Gastroesophageal sphincter (tissue), 4 donors: ENCODE results near the gene NFATC2IP. TPM values are rescaled to one million over a fixed set of nuclear protein-coding genes. Genes with fewer than 3 reads are reported as not detected.
"Not testable (repeated sequence)": the region's sequence is repeated elsewhere in the genome, so short reads cannot be mapped to it uniquely, and the experiment has no call there.

Source experiments
- ATAC-seq: fragments of 150-250 bp; one replicate; pipeline ENCODE4 v1.9.1; 2016; ENCODE audit warnings: mild to moderate bottlenecking, moderate library complexity
- H3K27ac ChIP-seq, 4 donors: fragments of 200-600 bp; sonication (generic) in 3 of 4; 1 replicate in 3 of 4; 2 replicates in 1 of 4; pipeline ENCODE4 v1.5.1; 2016 to 2019
- H3K27me3 ChIP-seq: fragments of 200-600 bp; sonication (generic); one replicate; pipeline ENCODE4 v1.5.1; 2019
- H3K36me3 ChIP-seq, 2 donors: fragments of 200-600 bp; sonication (generic); one replicate each; pipeline ENCODE4 v1.5.1; 2019; ENCODE audit warnings: control low read depth in 1 of 2
- H3K4me1 ChIP-seq, 3 donors: fragments of 200-600 bp; sonication (generic); 1 replicate in 2 of 3; 2 replicates in 1 of 3; pipeline ENCODE4 v1.5.1; 2016 to 2019; ENCODE audit warnings: control low read depth in 2 of 3
- H3K4me3 ChIP-seq, 2 donors: fragments of 200-600 bp; sonication (generic); one replicate each; pipeline ENCODE4 v1.5.1; 2019; ENCODE audit warnings: mild to moderate bottlenecking in 1 of 2, moderate library complexity in 1 of 2
- H3K9me3 ChIP-seq, 3 donors: fragments of 200-600 bp; sonication (generic); one replicate each; pipeline ENCODE4 v1.5.1; 2017 to 2019; ENCODE audit warnings: control low read depth in 2 of 3
- EP300 ChIP-seq: sonication (generic); formaldehyde crosslinking; IDR thresholded peaks from one replicate; pipeline ENCODE4 v1.6.1; 2017; ENCODE audit warnings: antibody characterized with exemption, mild to moderate bottlenecking
- POLR2A ChIP-seq, 2 donors: fragments of 450-650 bp; IDR thresholded peaks; one replicate each; pipeline ENCODE4 v1.6.1; 2017; ENCODE audit warnings: antibody characterized with exemption in 2 of 2, mild to moderate bottlenecking in 2 of 2, moderate library complexity in 1 of 2
- POLR2AphosphoS5 ChIP-seq: sonication (generic); formaldehyde crosslinking; IDR thresholded peaks from one replicate; pipeline ENCODE4 v1.6.1; 2017; ENCODE audit warnings: antibody characterized with exemption
- WGBS, 2 donors: methylation state at CpG; one replicate each; pipeline ENCODE4 v1.1.5; 2018; ENCODE audit warnings: low coverage in 1 of 2; 5-methylcytosine and 5-hydroxymethylcytosine counted together
- total RNA-seq, 4 donors: library from RNA; depleted of rRNA; stranded (reverse); fragments of >200 nt; gene quantifications; one replicate each; pipeline ENCODE4 v1.1.0, GENCODE V29; 2016
- TF ChIP-seq, protein P1 (sequence below), 4 experiments: fragments of 200-600 bp in 2 of 4; fragments of 450-650 bp in 2 of 4; sonication (generic) in 1 of 4; IDR thresholded peaks; one replicate each; pipeline ENCODE4 v1.5.1; 2017 to 2019; ENCODE audit warnings: antibody characterized with exemption in 4 of 4, mild to moderate bottlenecking in 2 of 4, moderate library complexity in 2 of 4

The NFATC2IP gene
- total RNA-seq, 4 donors from 2014 or later: 13.9 to 28.0 (median 22.8) TPM

DNA sequence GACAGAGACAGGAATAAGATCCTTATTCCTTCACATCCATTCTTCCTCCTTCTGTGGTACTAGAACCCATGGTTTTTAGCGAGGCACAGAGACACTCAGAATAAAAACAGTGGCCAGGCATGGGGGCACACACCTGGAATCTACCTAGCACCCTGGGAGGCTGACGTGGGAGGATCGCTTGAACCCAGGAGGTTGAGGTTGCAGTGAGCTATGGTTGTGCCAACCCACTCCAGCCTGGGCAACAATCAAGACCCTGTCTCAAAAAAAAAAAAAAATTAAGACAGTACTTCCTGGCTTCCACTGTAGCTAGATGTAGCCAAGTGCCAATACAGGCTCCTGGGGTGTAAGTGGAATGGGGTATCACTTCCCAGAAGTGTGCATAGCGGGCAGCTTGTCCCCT, 16.4 kb downstream of the NFATC2IP start:
- Histone ChIP-seq H3K9me3 (no peaks in the 10 kb centered on the region), H3K36me3 (peaks cover 0 to 39% of the 10 kb centered on the region in 2 donors), H3K4me1 (no peaks in the 10 kb centered on the region), H3K27ac (no peak overlapping the region), H3K27me3 (no peaks in the 10 kb centered on the region), H3K4me3 (no peak overlapping the region)
- TF ChIP-seq POLR2A (IDR thresholded peaks at IDR 0.05) (no peak), POLR2AphosphoS5 (no peak), EP300 (no peak)
- TF ChIP-seq, protein P1, sequence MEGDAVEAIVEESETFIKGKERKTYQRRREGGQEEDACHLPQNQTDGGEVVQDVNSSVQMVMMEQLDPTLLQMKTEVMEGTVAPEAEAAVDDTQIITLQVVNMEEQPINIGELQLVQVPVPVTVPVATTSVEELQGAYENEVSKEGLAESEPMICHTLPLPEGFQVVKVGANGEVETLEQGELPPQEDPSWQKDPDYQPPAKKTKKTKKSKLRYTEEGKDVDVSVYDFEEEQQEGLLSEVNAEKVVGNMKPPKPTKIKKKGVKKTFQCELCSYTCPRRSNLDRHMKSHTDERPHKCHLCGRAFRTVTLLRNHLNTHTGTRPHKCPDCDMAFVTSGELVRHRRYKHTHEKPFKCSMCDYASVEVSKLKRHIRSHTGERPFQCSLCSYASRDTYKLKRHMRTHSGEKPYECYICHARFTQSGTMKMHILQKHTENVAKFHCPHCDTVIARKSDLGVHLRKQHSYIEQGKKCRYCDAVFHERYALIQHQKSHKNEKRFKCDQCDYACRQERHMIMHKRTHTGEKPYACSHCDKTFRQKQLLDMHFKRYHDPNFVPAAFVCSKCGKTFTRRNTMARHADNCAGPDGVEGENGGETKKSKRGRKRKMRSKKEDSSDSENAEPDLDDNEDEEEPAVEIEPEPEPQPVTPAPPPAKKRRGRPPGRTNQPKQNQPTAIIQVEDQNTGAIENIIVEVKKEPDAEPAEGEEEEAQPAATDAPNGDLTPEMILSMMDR (IDR thresholded peaks at IDR 0.05): no peak
- WGBS, 2 donors: 86% methylated on average over 1 of the region's 4 CpGs; no CpG with 5 or more reads in 1 of the 2 donors
- no peak for ATAC-seq

GRCh38 chr16:28969696-28970095, 19.0 kb downstream of the NFATC2IP start:
- 92 to 93% methylated on average over 2 of the region's 2 CpGs for WGBS, 2 donors
- Histone ChIP-seq H3K36me3 (peaks cover 0 to 13% of the 10 kb centered on the region in 2 donors), H3K4me1 (peaks cover 0 to 10% (median 4%) of the 10 kb centered on the region in 3 donors)
- ATAC-seq, H3K9me3 ChIP-seq, H3K4me3 ChIP-seq, H3K27me3 ChIP-seq, H3K27ac ChIP-seq: not testable (repeated sequence)

GRCh38 chr16:28974007-28974436, 23.3 kb downstream of the NFATC2IP start:
- Histone ChIP-seq H3K27me3 (no peaks in the 10 kb centered on the region), H3K27ac (peak overlapping the region; percentile 25 to 89 (median 88)), H3K36me3 (peaks cover 0 to 26% of the 10 kb centered on the region in 2 donors), H3K4me3 (peak overlapping the region; percentile 68 to 77), H3K9me3 (no peaks in the 10 kb centered on the region), H3K4me1 (peaks cover 0 to 31% (median 18%) of the 10 kb centered on the region in 3 donors)
- WGBS, 2 donors: 1 to 2% methylated on average over 9 to 14 of the region's 17 CpGs
- TF ChIP-seq, protein P1 (IDR thresholded peaks at IDR 0.05): peak in 3 of 4 experiments; percentile 50 to 69 (median 52)
- no peak for TF ChIP-seq POLR2AphosphoS5
- ATAC-seq: peak; percentile 48

GRCh38 chr16:28974437-28975157, 23.9 kb downstream of the NFATC2IP start, which contains the start of gene SPNS1:
Gene SPNS1 (plus strand): TSS chr16:28974778. CDS start chr16:28975152, 374 bp downstream.
- Histone ChIP-seq H3K4me3 (peak within 1 kb of the TSS; percentile 68 to 77), H3K36me3 (peaks cover 0 to 32% of the 10 kb centered on the region in 2 donors), H3K27me3 (no peaks in the 10 kb centered on the region), H3K4me1 (peaks cover 0 to 31% (median 18%) of the 10 kb centered on the region in 3 donors), H3K27ac (peak within 1 kb of the TSS; percentile 25 to 89 (median 88)), H3K9me3 (no peaks in the 10 kb centered on the region)
- TF ChIP-seq EP300 (no peak), POLR2A (IDR thresholded peaks at IDR 0.05) (peak; percentile 54 to 59), POLR2AphosphoS5 (peak; percentile 92)
- TF ChIP-seq, protein P1 (IDR thresholded peaks at IDR 0.05): no peak
- ATAC-seq: peak; percentile 95
- no CpG with 5 or more reads among the region's 60 CpGs for WGBS, 2 donors

DNA sequence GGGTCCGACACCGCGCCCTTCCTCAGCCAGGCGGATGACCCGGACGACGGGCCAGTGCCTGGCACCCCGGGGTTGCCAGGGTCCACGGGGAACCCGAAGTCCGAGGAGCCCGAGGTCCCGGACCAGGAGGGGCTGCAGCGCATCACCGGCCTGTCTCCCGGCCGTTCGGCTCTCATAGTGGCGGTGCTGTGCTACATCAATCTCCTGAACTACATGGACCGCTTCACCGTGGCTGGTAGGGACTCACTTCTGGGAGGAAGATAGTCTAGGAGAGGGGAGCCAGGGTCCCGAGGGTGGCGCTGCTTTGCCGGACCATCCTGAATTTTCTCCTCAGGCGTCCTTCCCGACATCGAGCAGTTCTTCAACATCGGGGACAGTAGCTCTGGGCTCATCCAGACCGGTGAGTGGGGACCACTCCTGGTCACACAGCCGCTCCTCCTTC, 24.4 kb downstream of the NFATC2IP start:
- Histone ChIP-seq H3K4me1 (peaks cover 0 to 31% (median 18%) of the 10 kb centered on the region in 3 donors), H3K9me3 (no peaks in the 10 kb centered on the region), H3K27ac (peak overlapping the region in 3 of 4 donors; percentile 88 to 89 (median 88)), H3K27me3 (no peaks in the 10 kb centered on the region), H3K36me3 (peaks cover 0 to 38% of the 10 kb centered on the region in 2 donors), H3K4me3 (peak overlapping the region; percentile 68 to 77)
- no peak for TF ChIP-seq POLR2AphosphoS5
- TF ChIP-seq EP300: no peak
- no peak for TF ChIP-seq POLR2A (IDR thresholded peaks at IDR 0.05)
- ATAC-seq: no peak
- 2% methylated on average over 14 of the region's 30 CpGs; no CpG with 5 or more reads in 1 of the 2 donors for WGBS, 2 donors
